Progenitor cell of endocrine pancreas (in vitro differentiated cells): ENCODE measurements around the gene INO80B. TPM values are rescaled to one million over a fixed set of nuclear protein-coding genes. Genes with fewer than 3 reads are reported as not detected.
"Not testable (repeated sequence)": the region's sequence is repeated elsewhere in the genome, so short reads cannot be mapped to it uniquely, and the experiment has no call there.

ENCODE experiments used
- DNase-seq: peaks from one replicate; pipeline ENCODE4 v3.0.0; 2021; ENCODE audit warnings: low spot score; ENCODE audit not compliant: unreplicated experiment
- H3K27ac Mint-ChIP-seq: 2 replicates; pipeline ENCODE4 v1.8.0; 2021; ENCODE audit warnings: mild to moderate bottlenecking, moderate library complexity, mixed read lengths
- H3K27me3 Mint-ChIP-seq: 2 replicates; pipeline ENCODE4 v1.8.0; 2021; ENCODE audit warnings: mixed read lengths
- H3K36me3 Mint-ChIP-seq: 2 replicates; pipeline ENCODE4 v1.8.0; 2022; ENCODE audit warnings: mixed read lengths; ENCODE audit not compliant: insufficient read depth
- H3K4me1 Mint-ChIP-seq: 2 replicates; pipeline ENCODE4 v1.8.0; 2021; ENCODE audit warnings: low read depth, mixed read lengths
- H3K4me3 Mint-ChIP-seq: 2 replicates; pipeline ENCODE4 v1.8.0; 2021; ENCODE audit warnings: low read depth, mild to moderate bottlenecking, moderate library complexity, mixed read lengths
- H3K9me3 Mint-ChIP-seq: 2 replicates; pipeline ENCODE4 v1.8.0; 2021; ENCODE audit warnings: low read depth, mixed read lengths
- CTCF ChIP-seq: fragments of 200-600 bp; sonication (generic); IDR thresholded peaks from one replicate; pipeline ENCODE4 v1.5.0; 2021; ENCODE audit warnings: antibody characterized with exemption, mild to moderate bottlenecking; ENCODE audit not compliant: unreplicated experiment
- total RNA-seq: library from RNA; stranded (reverse); gene quantifications from 2 replicates; pipeline ENCODE4 v1.2.1, GENCODE V29; 2021

INO80B gene
- total RNA-seq, 1 donor from 2014 or later: 46.8 TPM

GRCh38 chr2:74441170-74441689 is 13.7 kb upstream of the INO80B start:
- TF ChIP-seq CTCF: no peak
- Mint-ChIP-seq H3K4me1 (peaks cover 27% of the 10 kb centered on the region), H3K4me3 (peak overlapping the region; percentile 96), H3K9me3 (no peaks in the 10 kb centered on the region), H3K27me3 (peaks cover 3% of the 10 kb centered on the region), H3K27ac (peak overlapping the region; percentile 100), H3K36me3 (peaks cover 5% of the 10 kb centered on the region)
- DNase-seq: no peak

- Mint-ChIP-seq H3K36me3 (peaks cover 5% of the 10 kb centered on the region), H3K4me1 (peaks cover 27% of the 10 kb centered on the region), H3K27me3 (peaks cover 3% of the 10 kb centered on the region), H3K9me3 (no peaks in the 10 kb centered on the region), H3K27ac (peak within 1 kb of the TSS; percentile 100), H3K4me3 (peak within 1 kb of the TSS; percentile 96)
- DNase-seq: peak; percentile 48
- TF ChIP-seq CTCF: no peak
Observed at GRCh38 chr2:74441690-74442482, 13.0 kb upstream of the INO80B start, which contains the start of gene RTKN. Gene RTKN (minus strand): TSS chr2:74441937. CDS start chr2:74441816, 121 bp downstream.

DNA sequence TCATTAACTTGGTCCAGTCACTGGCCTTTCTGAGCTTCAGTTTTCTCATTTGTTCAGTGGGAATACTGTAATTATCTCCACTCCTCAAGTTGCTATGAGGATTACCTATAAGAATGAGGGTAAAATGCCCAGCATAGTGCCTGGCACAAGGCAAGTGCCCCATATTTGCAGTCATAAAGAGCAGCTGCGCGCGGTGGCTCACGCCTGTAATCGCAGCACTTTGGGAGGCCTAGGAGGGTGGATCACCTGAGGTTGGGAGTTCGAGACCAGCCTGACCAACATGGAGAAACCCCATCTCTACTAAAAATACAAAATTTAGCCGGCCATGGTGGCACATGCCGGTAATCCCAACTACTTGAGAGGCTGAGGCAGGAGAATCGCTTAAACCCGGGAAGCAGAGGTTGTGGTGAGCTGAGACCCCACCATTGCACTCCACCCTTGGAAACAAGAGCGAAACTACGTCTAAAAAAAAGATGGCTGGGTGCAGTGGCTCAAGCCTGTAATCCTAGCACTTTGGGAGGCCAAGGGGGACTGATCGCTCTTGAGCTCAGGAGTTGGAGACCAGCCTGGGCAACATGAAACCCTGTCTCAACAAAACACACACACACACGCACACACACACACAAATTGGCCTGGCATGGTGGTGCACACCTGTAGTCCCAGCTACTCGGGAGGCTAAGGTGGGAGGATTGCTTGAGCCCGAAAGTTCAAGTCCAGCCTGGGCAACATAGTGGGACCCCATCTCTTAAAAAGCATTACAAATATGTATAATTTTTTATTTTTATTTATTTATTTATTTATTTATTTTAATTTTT is 12.2 kb upstream of the INO80B start:
- H3K4me1 Mint-ChIP-seq: peaks cover 33% of the 10 kb centered on the region
- not testable (repeated sequence) for DNase-seq, H3K9me3 Mint-ChIP-seq, H3K36me3 Mint-ChIP-seq, H3K27me3 Mint-ChIP-seq
- H3K4me3 Mint-ChIP-seq: peak overlapping the region; percentile 96
- H3K27ac Mint-ChIP-seq: peak overlapping the region; percentile 100

- Mint-ChIP-seq H3K27ac (no peak overlapping the region), H3K36me3 (no peaks in the 10 kb centered on the region), H3K9me3 (no peaks in the 10 kb centered on the region), H3K4me1 (peaks cover 17% of the 10 kb centered on the region), H3K27me3 (peaks cover 3% of the 10 kb centered on the region), H3K4me3 (no peak overlapping the region)
- TF ChIP-seq CTCF: no peak
- no peak for DNase-seq
Observed at GRCh38 chr2:74444498-74445318, 10.2 kb upstream of the INO80B start.

DNA sequence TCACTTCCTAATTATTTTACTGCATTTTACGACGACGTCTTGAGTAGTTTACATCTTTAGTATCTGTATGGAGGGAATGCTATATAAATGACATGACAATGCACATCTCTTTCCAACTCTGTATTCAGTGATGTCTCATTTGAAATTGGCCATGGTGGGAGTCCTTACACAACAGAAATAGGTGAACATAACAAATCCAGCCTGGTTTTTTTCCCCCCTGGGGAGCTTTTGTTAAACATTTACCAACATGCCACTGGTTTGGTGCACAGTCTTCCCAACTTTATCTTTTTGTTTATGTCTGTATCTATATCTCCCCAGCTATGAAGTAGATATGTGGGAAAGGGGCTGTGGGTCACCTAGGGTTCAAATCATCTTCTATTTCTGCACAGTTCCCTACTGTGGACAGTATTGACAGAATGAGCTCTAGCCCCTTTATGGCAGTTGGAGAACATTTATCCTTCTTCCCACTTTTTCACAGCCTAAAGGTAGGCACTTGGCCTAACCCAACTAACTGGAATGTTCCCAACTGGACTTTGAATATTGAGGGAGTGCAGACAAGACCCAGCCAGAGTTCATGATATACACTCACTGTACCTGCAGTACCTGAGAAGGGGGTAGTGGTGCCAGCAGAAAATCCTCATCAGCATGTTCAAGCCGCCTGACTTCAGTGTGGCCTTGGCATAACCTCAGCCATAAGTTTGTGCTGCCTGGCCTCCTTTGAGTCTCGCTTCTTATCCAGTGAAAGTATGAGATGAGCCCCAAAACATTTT is 7.5 kb upstream of the INO80B start:
- Mint-ChIP-seq H3K27me3 (peaks cover 3% of the 10 kb centered on the region), H3K4me1 (peaks cover 8% of the 10 kb centered on the region), H3K4me3 (no peak overlapping the region), H3K36me3 (no peaks in the 10 kb centered on the region), H3K9me3 (no peaks in the 10 kb centered on the region), H3K27ac (no peak overlapping the region)
- no peak for TF ChIP-seq CTCF
- no peak for DNase-seq
